Pancreas (tissue), 10 donors: ENCODE results near the gene ARL2BP. TPM values are rescaled to one million over a fixed set of nuclear protein-coding genes. Genes with fewer than 3 reads are reported as not detected.

Experiments
- ATAC-seq, 4 donors: fragments of 200-7000 bp; cut with Tn5 transposase; one replicate each; pipeline versions ENCODE4 v1.8.0 to v1.9.1; 2020; ENCODE audit warnings: mild to moderate bottlenecking in 4 of 4, moderate library complexity in 4 of 4
- DNase-seq, 6 donors: peaks; one replicate each; pipeline ENCODE4 v3.0.0-alpha.2; 2020
- FAIRE-seq: peaks from 2 replicates; lab custom pipeline; 2012; peaks lifted over from hg19 to GRCh38; lab: Jason Lieb, UNC
- H3K27ac ChIP-seq, 4 donors: fragments of 200-600 bp; sonication (generic); 1 replicate in 3 of 4; 2 replicates in 1 of 4; pipeline versions ENCODE4 v1.5.0 to v1.8.0; 2020
- H3K27me3 ChIP-seq, 4 donors: fragments of 200-600 bp; one replicate each; pipeline ENCODE4 v1.8.0; 2021
- H3K36me3 ChIP-seq, 3 donors: fragments of 200-600 bp; sonication (generic) in 1 of 3; one replicate each; pipeline versions ENCODE4 v1.5.0 to v1.8.0; 2020 to 2021
- H3K4me1 ChIP-seq, 3 donors: fragments of 200-600 bp; one replicate each; pipeline ENCODE4 v1.8.0; 2021
- H3K4me3 ChIP-seq, 4 donors: fragments of 200-600 bp; sonication (generic) in 2 of 4; one replicate each; pipeline versions ENCODE4 v1.5.0 to v1.8.0; 2020 to 2021
- H3K9me3 ChIP-seq, 4 donors: fragments of 200-600 bp; one replicate each; pipeline ENCODE4 v1.8.0; 2021
- CTCF ChIP-seq, 4 donors: fragments of 200-600 bp; sonication (generic) in 3 of 4; IDR thresholded peaks; one replicate each; pipeline versions ENCODE4 v1.5.0 to v1.8.0; 2021; ENCODE audit warnings: antibody characterized with exemption in 4 of 4
- WGBS, 2 donors: extraction: QIAGEN DNeasy Blood & Tissue Kit; methylation state at CpG; one replicate each; pipeline ENCODE4 v1.1.7; 2013; 5-methylcytosine and 5-hydroxymethylcytosine counted together
- intact Hi-C, 3 donors: fragments of 100-400 bp; cut with DNase I; formaldehyde crosslinking; loops; one replicate each; pipeline versions ENCODE4 v1.11.1 to v1.14.2; 2022
- polyA plus RNA-seq, 2 donors: library from polyadenylated mRNA; stranded (reverse); fragments of 200-250 nt; gene quantifications; one replicate each; pipeline ENCODE4 v1.2.3, GENCODE V29; 2013
- total RNA-seq, 6 donors: library from RNA; stranded (reverse); fragmentation: NEBNext Ultra II Directional in 4 of 6; extraction: Animal tissue kit (Norgen Biotek cat#: 25700) in 4 of 6; gene quantifications; one replicate each; pipeline versions ENCODE4 v1.2.1 to v1.2.4, GENCODE V29; 2021 to 2023
- donor health status: healthy with polysubstance abuse.
- donor health status: DM: no; HTN: no; CAD: no; lungs with moderate emphysema.
- donor health status: DM: no; HTN: no; CAD: no.
- donor health status: control.
- donor health status: control.
- donor health status: Bipolar disorder and iron deficiency.
- donor health status: DM: yes; HTN: yes; CAD: no.
- donor health status: DM: no; HTN: no; CAD: no.
- donor health status: DM: no; HTN: no; CAD: no.
- donor health status: DM: yes; HTN: yes; CAD: no.

ARL2BP gene
- total and polyA plus RNA-seq, 8 donors = 10.8 to 22.5 (median 14.7) TPM

- ATAC-seq (no peak), DNase-seq (no peak), FAIRE-seq (no peak)
- 91 to 92% methylated on average over 7 of the region's 7 CpGs for WGBS, 2 donors
- no peaks in the 10 kb centered on the region for H3K27me3 ChIP-seq
- H3K36me3 ChIP-seq = peaks cover 0 to 15% (median 0%) of the 10 kb centered on the region in 3 donors
- TF ChIP-seq CTCF (IDR thresholded peaks at IDR 0.05) = no peak
- no peak overlapping the region for H3K4me3 ChIP-seq
- intact Hi-C loops = no loop called here
- H3K4me1 ChIP-seq = no peaks in the 10 kb centered on the region
- H3K9me3 ChIP-seq = no peaks in the 10 kb centered on the region
- no peak overlapping the region for H3K27ac ChIP-seq
Measured at GRCh38 chr16:57202095-57202886, 42.8 kb upstream of the ARL2BP start.

- H3K9me3 ChIP-seq = no peaks in the 10 kb centered on the region
- 67 to 82% methylated on average over 1 of the region's 1 CpG for WGBS, 2 donors
- intact Hi-C loops = no loop called here
- no peaks in the 10 kb centered on the region for H3K27me3 ChIP-seq
- FAIRE-seq (no peak), DNase-seq (no peak), ATAC-seq (no peak)
- no peaks in the 10 kb centered on the region for H3K4me1 ChIP-seq
- H3K4me3 ChIP-seq = no peak overlapping the region
- H3K36me3 ChIP-seq = peaks cover 0 to 17% (median 0%) of the 10 kb centered on the region in 3 donors
- TF ChIP-seq CTCF (IDR thresholded peaks at IDR 0.05) = no peak
- no peak overlapping the region for H3K27ac ChIP-seq
Measured at GRCh38 chr16:57203451-57203850, 41.6 kb upstream of the ARL2BP start.

GRCh38 chr16:57204675-57205074 is 40.4 kb upstream of the ARL2BP start:
- no peak for FAIRE-seq
- Histone ChIP-seq H3K27ac (no peak overlapping the region), H3K9me3 (no peaks in the 10 kb centered on the region), H3K27me3 (no peaks in the 10 kb centered on the region), H3K4me1 (no peaks in the 10 kb centered on the region), H3K36me3 (peaks cover 0 to 29% (median 5%) of the 10 kb centered on the region in 3 donors), H3K4me3 (no peak overlapping the region)
- ATAC-seq = no peak
- WGBS, 2 donors = 90 to 93% methylated on average over 12 of the region's 12 CpGs
- DNase-seq = no peak
- no peak for TF ChIP-seq CTCF (IDR thresholded peaks at IDR 0.05)
- intact Hi-C loops = no loop called here

- FAIRE-seq (no peak), DNase-seq (no peak), ATAC-seq (no peak)
- TF ChIP-seq CTCF (IDR thresholded peaks at IDR 0.05) = no peak
- intact Hi-C loops = no loop called here
- Histone ChIP-seq H3K36me3 (peaks cover 0 to 57% (median 20%) of the 10 kb centered on the region in 3 donors), H3K27ac (no peak overlapping the region), H3K9me3 (no peaks in the 10 kb centered on the region), H3K4me3 (no peak overlapping the region), H3K4me1 (no peaks in the 10 kb centered on the region), H3K27me3 (no peaks in the 10 kb centered on the region)
- WGBS, 2 donors = 92 to 94% methylated on average over 1 of the region's 1 CpG
Measured at GRCh38 chr16:57208926-57209325, 36.1 kb upstream of the ARL2BP start.

GRCh38 chr16:57209780-57210179 is 35.3 kb upstream of the ARL2BP start:
- no peak for DNase-seq
- no peak for FAIRE-seq
- Histone ChIP-seq H3K4me1 (no peaks in the 10 kb centered on the region), H3K36me3 (peaks cover 0 to 60% (median 27%) of the 10 kb centered on the region in 3 donors), H3K27ac (no peak overlapping the region), H3K27me3 (no peaks in the 10 kb centered on the region), H3K4me3 (no peak overlapping the region), H3K9me3 (no peaks in the 10 kb centered on the region)
- WGBS, 2 donors = 94 to 99% methylated on average over 5 of the region's 5 CpGs
- no peak for TF ChIP-seq CTCF (IDR thresholded peaks at IDR 0.05)
- intact Hi-C loops = no loop called here
- ATAC-seq = no peak
